GM18873 (cell line): ENCODE data around the gene SPRYD4.
"Not testable (repeated sequence)": the region's sequence is repeated elsewhere in the genome, so short reads cannot be mapped to it uniquely, and the experiment has no call there.

Experiments
- ATAC-seq: cut with Tn5 transposase; IDR thresholded peaks from one replicate; pipeline ENCODE4 v1.9.1; 2021; ENCODE audit warnings: mild to moderate bottlenecking, moderate library complexity, moderate number of reproducible peaks; ENCODE audit not compliant: unreplicated experiment, low FRiP score

The SPRYD4 gene

DNA sequence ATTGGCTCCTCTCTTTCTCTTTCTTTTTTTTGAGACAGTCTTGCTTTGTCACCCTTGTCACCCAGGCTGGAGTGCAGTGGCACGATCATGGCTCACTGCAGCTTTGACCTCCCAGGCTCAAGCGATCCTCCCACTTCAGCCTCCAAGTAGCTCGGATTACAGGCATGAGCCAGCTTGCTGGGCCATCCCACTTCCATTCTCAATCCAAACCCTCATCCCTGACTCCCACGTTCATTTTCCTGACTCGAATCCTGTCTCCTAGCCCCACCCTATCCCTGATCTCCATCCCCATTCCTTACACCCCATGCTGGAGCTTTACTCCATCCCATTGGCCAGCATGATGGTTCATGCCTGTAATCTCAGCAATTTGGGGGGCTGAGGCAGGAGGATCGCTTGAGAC, 7.8 kb downstream of the SPRYD4 start:
- ATAC-seq = no peak

DNA sequence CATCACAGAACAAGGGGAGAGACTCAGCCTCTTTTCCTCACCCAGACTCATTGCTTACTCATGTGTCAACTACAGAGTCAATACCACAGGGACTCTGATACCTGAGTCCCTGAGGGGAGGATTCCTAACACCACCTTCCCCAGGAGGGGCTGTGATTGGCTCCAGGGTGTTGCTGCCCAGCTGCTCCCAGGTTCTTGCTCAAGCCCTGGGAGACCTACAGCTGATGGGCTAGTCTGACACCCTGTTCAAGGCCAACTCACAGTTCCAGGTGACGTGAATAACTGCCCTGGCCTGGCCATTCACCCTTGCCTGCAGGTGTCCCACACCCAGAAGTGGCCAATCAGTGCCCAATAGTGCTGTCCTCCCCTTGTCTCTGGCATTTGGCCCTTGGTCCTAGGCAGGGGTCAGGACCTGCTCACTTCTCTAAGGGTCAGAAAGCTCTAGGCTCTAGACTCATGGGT, 8.6 kb downstream of the SPRYD4 start:
- ATAC-seq = no peak

DNA sequence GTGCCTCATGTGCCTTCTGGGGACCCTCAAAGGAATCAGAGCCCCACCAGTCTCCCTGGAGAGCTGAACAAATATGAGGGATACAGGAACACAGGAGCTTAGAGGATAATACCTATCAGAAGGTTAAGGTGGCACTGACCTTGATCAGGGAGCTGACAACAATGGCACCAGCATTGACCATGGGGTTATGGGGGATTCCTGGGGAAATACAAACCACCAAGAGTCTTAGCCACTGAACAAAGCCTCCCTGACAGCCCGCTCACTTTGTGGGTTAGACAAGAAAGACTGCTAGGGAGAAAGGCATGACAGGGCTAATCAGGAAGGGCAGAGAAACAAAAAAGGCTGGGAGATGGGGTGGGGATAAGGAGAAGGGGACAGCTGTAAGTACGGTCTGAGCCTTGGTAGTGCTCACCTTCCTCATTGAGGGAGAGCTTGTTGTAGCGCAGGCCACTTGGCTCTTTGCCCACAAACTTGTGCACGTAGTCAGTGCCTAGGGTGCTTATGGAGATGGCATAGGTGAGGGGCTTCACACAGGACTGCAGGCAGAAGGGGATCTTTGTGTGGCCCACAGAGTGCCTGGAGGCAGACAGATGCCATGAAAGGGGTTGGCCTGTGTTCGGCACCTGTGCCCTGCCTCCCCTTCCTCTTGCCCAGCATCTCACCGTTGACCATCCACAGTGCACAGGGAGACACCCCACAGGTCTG, 9.3 kb downstream of the SPRYD4 start:
- ATAC-seq = no peak

DNA sequence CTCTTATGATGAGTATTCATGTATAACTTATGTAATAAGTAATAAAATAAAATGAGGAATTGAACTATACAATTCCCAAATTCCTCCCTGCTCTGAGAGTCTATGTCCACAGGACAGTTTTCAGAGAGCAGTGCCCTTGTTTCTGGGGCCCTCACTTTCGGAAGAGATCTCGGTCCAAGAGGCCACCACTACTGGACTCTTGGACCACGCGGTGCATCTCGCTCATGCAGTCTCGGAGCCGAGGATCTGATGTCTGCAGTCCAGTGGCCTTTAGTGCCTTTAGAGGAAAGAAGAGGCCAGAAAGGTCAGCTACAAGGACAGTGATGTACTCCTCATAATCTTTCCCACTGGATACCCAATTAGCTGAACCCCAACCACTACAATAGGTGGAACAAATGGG, 11.2 kb downstream of the SPRYD4 start:
- no peak for ATAC-seq

- ATAC-seq = no peak
Measured at GRCh38 chr12:56484566-56484965, 16.2 kb downstream of the SPRYD4 start.

GRCh38 chr12:56486694-56487093, 18.3 kb downstream of the SPRYD4 start:
- no peak for ATAC-seq

DNA sequence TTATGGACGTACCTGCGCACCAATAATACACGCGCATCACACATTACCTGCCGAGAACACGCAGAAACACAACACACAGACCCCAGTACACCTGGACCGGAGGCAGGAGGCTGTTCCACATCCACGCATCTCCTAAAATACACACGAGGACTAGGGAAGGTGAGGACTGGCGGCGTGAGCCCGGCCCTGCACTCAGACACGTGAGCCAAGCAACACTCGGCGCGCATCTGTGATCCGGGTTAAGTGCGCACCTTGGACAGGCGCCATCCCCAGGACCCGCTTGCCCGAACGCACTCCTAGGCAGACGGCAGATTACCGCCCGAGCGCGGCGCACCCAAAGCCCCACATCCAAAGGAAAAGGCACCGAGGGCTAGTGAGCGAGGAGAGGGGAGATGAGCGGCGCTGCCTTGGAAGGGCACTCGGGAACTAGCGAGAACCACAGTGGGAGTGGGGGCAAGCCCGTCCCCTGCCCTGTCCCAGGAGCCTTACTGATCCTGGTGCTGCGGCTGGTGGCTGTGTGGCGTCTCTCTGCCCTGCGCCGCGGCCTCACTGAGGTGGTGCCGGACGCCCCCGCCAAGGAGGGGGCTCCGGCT, 19.2 kb downstream of the SPRYD4 start:
- peak; percentile 14 for ATAC-seq

DNA sequence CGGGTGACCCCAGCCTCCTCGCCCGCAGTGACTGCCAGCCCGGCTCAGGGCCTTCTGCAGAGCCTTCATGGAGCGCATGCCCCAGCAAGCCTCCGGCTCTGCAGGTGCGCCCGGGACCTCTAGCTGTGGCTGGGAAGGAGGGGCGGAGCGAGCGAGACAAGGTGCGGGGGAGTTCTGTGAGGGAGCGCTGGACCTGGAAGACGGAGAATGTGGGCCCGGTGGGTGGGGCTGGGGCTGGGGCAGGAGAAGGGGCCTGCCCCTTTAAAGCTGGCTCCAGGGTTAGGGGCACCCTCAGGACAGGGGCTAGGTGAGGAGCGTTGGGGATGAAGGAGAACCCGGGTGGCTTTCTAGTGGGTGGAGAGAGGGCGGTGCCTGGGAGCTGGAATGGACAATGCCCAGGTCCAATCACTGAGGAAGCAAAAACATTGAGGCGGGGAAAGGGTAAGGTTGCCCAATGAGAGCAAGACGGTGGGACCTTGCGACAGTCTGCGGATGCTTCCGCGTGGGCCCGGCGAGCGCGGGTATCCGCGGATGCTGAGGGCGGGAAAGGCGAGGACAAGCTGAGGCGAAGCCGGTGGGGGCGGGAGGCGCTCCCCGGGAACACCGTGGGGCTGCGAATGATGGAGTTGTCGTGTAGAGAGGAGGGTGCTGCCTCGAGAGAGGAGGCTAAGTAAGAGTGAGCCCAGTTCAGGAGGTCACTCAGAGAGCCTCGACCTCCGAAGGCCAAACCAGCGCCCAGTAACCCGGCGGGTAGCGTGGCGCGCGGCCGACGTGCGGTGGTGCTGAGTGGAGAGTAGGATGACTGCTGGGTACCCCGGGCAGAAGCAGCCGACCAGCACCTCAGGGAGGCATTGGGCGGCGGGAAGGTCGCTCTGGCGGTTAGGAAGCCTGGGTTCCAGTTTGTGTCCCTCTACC, 19.9 kb downstream of the SPRYD4 start, which contains the start of gene GLS2:
TSS of gene GLS2 (minus strand) at position 121 of the 915 bp plus-strand sequence. CDS start at position 78, 43 bp downstream.
- peak; percentile 55 for ATAC-seq

DNA sequence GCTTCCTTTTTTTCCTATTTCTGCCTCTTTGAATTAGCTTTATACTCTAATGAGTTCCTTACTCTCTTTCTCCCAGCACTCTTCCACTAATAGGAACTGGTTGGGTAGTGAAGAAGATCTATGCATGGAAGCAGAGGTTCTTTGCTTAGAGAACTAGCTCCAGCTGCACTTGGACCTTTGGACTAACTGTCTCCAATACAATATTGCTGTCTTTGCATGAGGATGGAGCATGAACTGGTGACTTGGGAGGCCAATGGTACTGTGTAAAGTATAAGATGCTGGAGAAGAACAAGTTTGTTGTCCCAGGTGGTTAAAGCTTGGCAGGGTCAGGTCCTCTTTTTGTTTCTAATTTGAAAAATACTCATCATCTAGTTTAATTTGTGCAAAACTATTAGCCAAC, 22.0 kb downstream of the SPRYD4 start:
- no peak for ATAC-seq

GRCh38 chr12:56493409-56494105, 25.2 kb downstream of the SPRYD4 start:
- not testable (repeated sequence) for ATAC-seq

DNA sequence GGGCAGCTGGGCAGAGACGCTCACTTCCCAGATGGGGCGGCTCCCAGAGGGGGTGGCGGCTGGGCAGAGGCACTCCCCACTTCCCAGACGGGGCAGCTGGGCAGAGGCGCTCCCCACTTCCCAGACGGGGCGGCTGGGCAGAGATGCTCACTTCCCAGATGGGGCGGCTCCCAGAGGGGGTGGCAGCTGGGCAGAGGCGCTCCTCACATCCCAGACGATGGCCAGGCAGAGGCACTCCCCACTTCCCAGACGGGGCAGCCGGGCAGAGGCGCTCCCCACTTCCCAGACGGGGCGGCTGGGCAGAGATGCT, 25.7 kb downstream of the SPRYD4 start:
- ATAC-seq = not testable (repeated sequence)

- ATAC-seq = not testable (repeated sequence)
Measured at GRCh38 chr12:56494481-56494880, 26.1 kb downstream of the SPRYD4 start.

- not testable (repeated sequence) for ATAC-seq
Measured at GRCh38 chr12:56496704-56497103, 28.3 kb downstream of the SPRYD4 start.

GRCh38 chr12:56498126-56498902, 29.9 kb downstream of the SPRYD4 start:
- ATAC-seq = not testable (repeated sequence)

DNA sequence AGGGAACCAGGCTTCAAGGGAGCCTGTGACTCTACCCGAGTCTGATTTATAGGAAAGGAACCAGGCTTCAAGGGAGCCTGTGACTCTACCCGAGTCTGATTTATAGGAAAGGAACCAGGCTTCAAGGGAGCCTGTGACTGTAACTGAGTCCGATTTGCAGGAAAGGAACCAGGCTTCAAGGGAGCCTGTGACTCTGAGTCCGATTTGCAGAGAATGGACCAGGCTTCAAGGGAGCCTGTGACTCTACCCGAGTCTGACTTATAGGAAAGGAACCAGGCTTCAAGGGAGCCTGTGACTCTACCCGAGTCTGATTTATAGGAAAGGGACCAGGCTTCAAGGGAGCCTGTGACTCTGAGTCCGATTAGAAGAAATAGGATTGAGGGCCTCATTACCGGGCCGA, 31.1 kb downstream of the SPRYD4 start:
- ATAC-seq = not testable (repeated sequence)

GRCh38 chr12:56499879-56500278, 31.5 kb downstream of the SPRYD4 start:
- not testable (repeated sequence) for ATAC-seq

DNA sequence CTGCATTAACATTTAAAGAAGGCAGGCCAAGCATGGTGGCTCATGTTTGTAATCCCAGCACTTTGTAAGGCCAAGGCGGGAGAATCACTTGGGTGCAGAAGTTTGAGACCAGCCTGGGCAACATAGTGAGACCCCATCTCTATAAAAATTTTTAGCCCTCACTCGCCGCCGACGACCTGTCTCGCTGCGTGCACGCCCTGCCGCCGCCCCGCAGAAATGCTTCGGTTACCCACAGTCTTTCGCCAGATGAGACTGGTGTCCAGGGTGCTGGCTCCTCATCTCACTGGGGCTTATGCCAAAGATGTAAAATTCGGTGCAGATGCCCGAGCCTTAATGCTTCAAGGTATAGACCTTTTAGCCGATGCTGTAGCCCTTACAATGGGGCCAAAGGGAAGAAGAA, 42.4 kb downstream of the SPRYD4 start:
- no peak for ATAC-seq

- not testable (repeated sequence) for ATAC-seq
Measured at GRCh38 chr12:56514014-56514318, 45.6 kb downstream of the SPRYD4 start.

DNA sequence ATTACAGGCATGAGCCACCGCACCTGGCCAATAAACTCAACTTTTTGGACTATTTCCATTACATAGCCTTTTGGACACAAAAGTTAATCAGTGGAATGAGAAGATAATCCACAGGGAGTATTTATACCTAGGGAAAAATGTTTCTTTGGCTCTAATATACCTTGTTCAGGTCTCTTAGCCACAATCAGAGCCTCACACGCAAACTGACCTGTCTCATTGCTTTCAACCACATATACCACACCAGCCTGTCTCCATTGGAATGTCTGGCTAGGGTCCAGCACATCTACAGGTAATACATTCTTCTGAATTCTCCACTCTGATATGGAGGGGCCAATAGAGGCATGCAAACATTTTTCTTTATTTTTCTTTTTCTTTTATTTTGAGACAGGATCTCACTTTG, 49.5 kb downstream of the SPRYD4 start:
- ATAC-seq = no peak

- no peak for ATAC-seq
Measured at GRCh38 chr12:56518570-56518969, 50.2 kb downstream of the SPRYD4 start.
